Body of pancreas (tissue), 4 donors: ENCODE results near the gene DLEC1.

Source experiments
- CTCF ChIP-seq, 7 experiments: fragments of 450-650 bp in 4 of 7; fragments of 200-600 bp in 3 of 7; sonication (generic) in 3 of 7; IDR thresholded peaks; one replicate each; pipeline ENCODE4 v1.5.1; 2016 to 2019; ENCODE audit warnings: antibody characterized with exemption in 7 of 7
- POLR2A ChIP-seq, 3 donors: fragments of 450-650 bp; IDR thresholded peaks; one replicate each; pipeline ENCODE4 v1.6.1; 2016; ENCODE audit warnings: antibody characterized with exemption in 3 of 3, mild to moderate bottlenecking in 2 of 3

- TF ChIP-seq CTCF (IDR thresholded peaks at IDR 0.05) (no peak), POLR2A (IDR thresholded peaks at IDR 0.05) (no peak)
Measured at GRCh38 chr3:38098376-38098723, 59.3 kb downstream of the DLEC1 start.
